Endothelial cell of umbilical vein (primary cell): Measurements from ENCODE around the gene NR4A3. TPM values are rescaled to one million over a fixed set of nuclear protein-coding genes. Genes with fewer than 3 reads are reported as not detected.

Experiments used
- BruUV-seq: library from RNA; stranded (reverse); fragments of 400-500 nt; replicated peaks from 2 replicates; lab custom pipeline; 2021; lab: Mats Ljungman, UMichigan
- CTCF ChIA-PET: fragments of 300-600, 350-600 bp; sonication (Branson Sonifier 250); formaldehyde crosslinking; loops from one replicate; lab custom pipeline; 2021; ENCODE audit warnings: antibody characterized with exemption, inconsistent platforms; lab: Charles Lee
- POLR2A ChIA-PET: fragments of 300-600, 350-600 bp; sonication (Branson Sonifier 250); formaldehyde crosslinking; loops from one replicate; lab custom pipeline; 2021; ENCODE audit warnings: antibody characterized with exemption, inconsistent platforms; lab: Charles Lee
- DNase-seq: peaks from one replicate; pipeline ENCODE4 v3.0.0-alpha.2; 2011; ENCODE audit warnings: low read depth, low spot score
- FAIRE-seq: peaks from 2 replicates; lab custom pipeline; 2011; peaks lifted over from hg19 to GRCh38; lab: Jason Lieb, UNC
- H2AFZ ChIP-seq: 2 replicates; pipeline ENCODE4 v1.6.0; 2012; ENCODE audit warnings: low read depth, low read length, control low read depth, inconsistent platforms
- H3K27ac ChIP-seq: 2 replicates; pipeline ENCODE4 v1.5.1; 2011; ENCODE audit warnings: low read depth, mild to moderate bottlenecking, control low read depth, low read length, moderate library complexity; ENCODE audit not compliant: insufficient read depth
- H3K27me3 ChIP-seq, 2 experiments: 2 replicates each; pipeline versions ENCODE4 v1.6.0 to v1.6.1; 2011; ENCODE audit warnings: low read length in 2 of 2, mixed read lengths in 1 of 2; ENCODE audit not compliant: control insufficient read depth in 2 of 2, insufficient read depth in 2 of 2
- H3K36me3 ChIP-seq, 2 experiments: 2 replicates in 1 of 2; 3 replicates in 1 of 2; pipeline ENCODE4 v1.5.1; 2011; ENCODE audit warnings: low read length in 2 of 2, mild to moderate bottlenecking in 1 of 2, moderate library complexity in 1 of 2; ENCODE audit not compliant: control insufficient read depth in 2 of 2, insufficient read depth in 2 of 2; ENCODE audit errors: extremely low read depth in 1 of 2
- H3K4me1 ChIP-seq: 3 replicates; pipeline ENCODE4 v1.5.1; 2011; ENCODE audit warnings: mild to moderate bottlenecking, low read length; ENCODE audit not compliant: control insufficient read depth, insufficient read depth; ENCODE audit errors: extremely low read depth
- H3K4me2 ChIP-seq: 2 replicates; pipeline ENCODE4 v1.6.1; 2011; ENCODE audit warnings: low read length, control low read depth, mixed read lengths; ENCODE audit not compliant: insufficient read depth
- H3K4me3 ChIP-seq, 3 experiments: fragments of 200-600 bp in 1 of 3; sonication (generic), shearing (Covaris generic) in 1 of 3; replicated peaks in 1 of 3; 2 replicates each; pipeline ENCODE4 v1.5.1; 2011 to 2016; ENCODE audit warnings: control low read depth in 3 of 3, low read length in 3 of 3, mild to moderate bottlenecking in 2 of 3, inconsistent platforms in 1 of 3, low read depth in 1 of 3, moderate library complexity in 1 of 3; ENCODE audit not compliant: insufficient read depth in 1 of 3
- H3K79me2 ChIP-seq: 2 replicates; pipeline ENCODE4 v1.6.0; 2012; ENCODE audit warnings: low read length, inconsistent platforms; ENCODE audit not compliant: control insufficient read depth, insufficient read depth
- H3K9ac ChIP-seq: replicated peaks from 2 replicates; pipeline ENCODE3; 2011; ENCODE audit warnings: low read length, control low read depth; ENCODE audit not compliant: insufficient read depth; ENCODE audit errors: extremely low read depth
- H3K9me1 ChIP-seq: replicated peaks from 3 replicates; pipeline ENCODE4 v1.6.0; 2011; ENCODE audit warnings: mild to moderate bottlenecking, low read length; ENCODE audit not compliant: control insufficient read depth, insufficient read depth; ENCODE audit errors: extremely low read depth
- H3K9me3 ChIP-seq: replicated peaks from 2 replicates; pipeline ENCODE4 v1.5.1; 2012; ENCODE audit warnings: low read length, inconsistent platforms; ENCODE audit not compliant: control insufficient read depth, insufficient read depth
- H4K20me1 ChIP-seq: replicated peaks from 2 replicates; pipeline ENCODE3; 2011; ENCODE audit warnings: mild to moderate bottlenecking, low read length; ENCODE audit not compliant: control insufficient read depth, insufficient read depth; ENCODE audit errors: extremely low read depth
- CTCF ChIP-seq, 2 donors: IDR thresholded peaks; 1 replicate in 1 of 2; 2 replicates in 1 of 2; pipeline ENCODE4 v1.5.1; 2011; ENCODE audit warnings: low read length in 2 of 2, mild to moderate bottlenecking in 2 of 2, moderate library complexity in 2 of 2, control low read depth in 1 of 2, inconsistent platforms in 1 of 2, low read depth in 1 of 2; ENCODE audit not compliant: insufficient read depth in 1 of 2; ENCODE audit errors: extremely low read depth in 1 of 2
- EZH2 ChIP-seq: IDR thresholded peaks from 2 replicates; pipeline ENCODE4 v1.6.1; 2012; ENCODE audit warnings: borderline replicate concordance, low read depth, mild to moderate bottlenecking, moderate library complexity, low read length, inconsistent platforms; ENCODE audit not compliant: severe bottlenecking
- FOS ChIP-seq: IDR thresholded peaks from 2 replicates; pipeline ENCODE4 v1.6.1; 2011; ENCODE audit warnings: mild to moderate bottlenecking, low read length, moderate library complexity, borderline replicate concordance; ENCODE audit not compliant: insufficient read depth
- GATA2 ChIP-seq: IDR thresholded peaks from 2 replicates; pipeline ENCODE4 v1.7.0; 2011; ENCODE audit warnings: low read depth, mild to moderate bottlenecking, moderate library complexity, mixed read lengths, low read length; ENCODE audit not compliant: insufficient read length, insufficient read depth
- JUN ChIP-seq: IDR thresholded peaks from 2 replicates; pipeline ENCODE4 v1.6.1; 2011; ENCODE audit warnings: borderline replicate concordance, low read depth; ENCODE audit not compliant: insufficient read length, insufficient read depth
- MAX ChIP-seq: IDR thresholded peaks from 2 replicates; pipeline ENCODE4 v1.6.1; 2011; ENCODE audit not compliant: insufficient read depth, insufficient read length
- MYC ChIP-seq: IDR thresholded peaks from one replicate; pipeline ENCODE4 v1.6.1; 2011; ENCODE audit warnings: mild to moderate bottlenecking, low read depth, low read length
- POLR2A ChIP-seq: IDR thresholded peaks from 2 replicates; pipeline ENCODE4 v1.6.1; 2012; ENCODE audit warnings: low read depth, mild to moderate bottlenecking, control low read depth, low read length
- POLR2AphosphoS5 ChIP-seq: IDR thresholded peaks from 2 replicates; pipeline ENCODE4 v1.6.1; 2012; ENCODE audit warnings: low read depth, mild to moderate bottlenecking, control low read depth, low read length, moderate library complexity; ENCODE audit not compliant: insufficient read depth
- dilution Hi-C: fragments of 300-500 bp; cut with MboI; formaldehyde crosslinking; loops from one replicate; pipeline ENCODE4 v1.15.0; 2019; ENCODE audit warnings: low sequenced_read_pairs; ENCODE audit not compliant: extremely low pct_ligation_motif_present
- intact Hi-C: fragments of 100-400 bp; cut with micrococcal nuclease; formaldehyde crosslinking; loops from one replicate; pipeline ENCODE4 v1.10.0; 2022
- polyA plus RNA-seq, 4 experiments: library from polyadenylated mRNA; depleted of rRNA in 3 of 4; stranded (reverse) in 3 of 4; unstranded in 1 of 4; fragments of >200 nt; gene quantifications; 2 replicates each; pipeline versions ENCODE4 v1.2.1 to v1.2.3, GENCODE V29; 2011 to 2012; ENCODE audit warnings: missing spikeins in 1 of 4
- total RNA-seq: library from RNA; stranded (reverse); gene quantifications from 2 replicates; pipeline ENCODE4 v1.2.3, GENCODE V29; 2021

NR4A3 gene
- total and polyA plus RNA-seq, 2 donors (not counting 3 experiments of a cell fraction or from before 2014, with no cell fraction given), result 0.11 to 0.22 TPM

DNA sequence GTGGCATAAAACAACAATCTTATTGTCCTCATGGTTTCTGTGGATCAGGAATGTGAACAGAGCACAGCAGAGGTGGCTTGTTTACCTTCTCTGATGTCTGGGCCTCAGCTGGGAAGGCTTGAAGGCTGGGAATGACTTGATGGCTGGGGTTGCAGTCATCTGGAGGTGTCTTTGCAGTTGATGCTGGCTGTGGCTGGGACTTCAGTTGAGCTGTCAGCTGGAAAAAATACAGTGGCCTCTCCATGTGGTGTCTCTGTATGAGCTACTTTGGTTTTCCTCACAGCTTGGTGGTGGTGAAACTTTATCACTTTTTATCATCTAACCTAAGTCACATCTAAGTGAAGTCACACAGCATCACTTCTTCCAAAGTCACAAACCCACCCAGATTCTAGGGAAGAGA, 60.1 kb downstream of the NR4A3 start:
- ChIA-PET CTCF (no interaction called here), POLR2A (no interaction called here)
- DNase-seq, result no peak
- dilution Hi-C loops, result no loop called here
- TF ChIP-seq FOS (no peak), POLR2AphosphoS5 (no peak), CTCF (IDR thresholded peaks at IDR 0.05; ENCODE audit: extremely low read depth in 1 of 2, insufficient read depth in 1 of 2, low read depth in 1 of 2, low read length in 2 of 2) (no peak), JUN (no peak), GATA2 (no peak), MYC (no peak), EZH2 (no peak), POLR2A (no peak), MAX (no peak)
- Histone ChIP-seq H3K4me1 (no peaks in the 10 kb centered on the region), H3K4me3 (no peak overlapping the region), H3K27me3 (peaks cover 0 to 2% of the 10 kb centered on the region in 2 experiments), H3K9me3 (no peaks in the 10 kb centered on the region), H3K36me3 (no peaks in the 10 kb centered on the region), H3K9me1 (no peaks in the 10 kb centered on the region), H4K20me1 (no peaks in the 10 kb centered on the region), H2AFZ (no peak overlapping the region), H3K9ac (no peak overlapping the region), H3K79me2 (no peaks in the 10 kb centered on the region), H3K27ac (no peak overlapping the region), H3K4me2 (no peak overlapping the region)
- BruUV-seq, result no TSS peak
- intact Hi-C loops, result no loop called here
- no peak for FAIRE-seq
